Testis (tissue), 3 donors: ENCODE measurements around the gene NUP88. TPM values are rescaled to one million over a fixed set of nuclear protein-coding genes. Genes with fewer than 3 reads are reported as not detected.

Experiments
- DNase-seq: peaks from one replicate; pipeline ENCODE4 v3.0.0-alpha.2; 2019
- H3K27ac ChIP-seq, 2 donors: fragments of 200-600 bp; sonication (generic); one replicate each; pipeline ENCODE4 v1.5.1; 2019
- H3K27me3 ChIP-seq: fragments of 200-600 bp; sonication (generic); one replicate; pipeline ENCODE4 v1.5.1; 2019
- H3K36me3 ChIP-seq: fragments of 200-600 bp; sonication (generic); one replicate; pipeline ENCODE4 v1.5.1; 2017; ENCODE audit warnings: low read depth; ENCODE audit errors: missing control alignments
- H3K4me1 ChIP-seq: fragments of 200-600 bp; sonication (generic); one replicate; pipeline ENCODE4 v1.5.1; 2019
- H3K4me3 ChIP-seq, 2 donors: fragments of 200-600 bp; sonication (generic); one replicate each; pipeline ENCODE4 v1.5.1; 2017 to 2019
- H3K9me3 ChIP-seq: fragments of 200-600 bp; sonication (generic); one replicate; pipeline ENCODE4 v1.5.1; 2017
- CTCF ChIP-seq, 3 experiments: fragments of 450-650 bp in 2 of 3; fragments of 200-600 bp in 1 of 3; sonication (generic) in 1 of 3; IDR thresholded peaks; one replicate each; pipeline ENCODE4 v1.5.1; 2016 to 2019; ENCODE audit warnings: antibody characterized with exemption in 3 of 3, mild to moderate bottlenecking in 2 of 3, moderate library complexity in 1 of 3
- POLR2A ChIP-seq: fragments of 450-650 bp; IDR thresholded peaks from one replicate; pipeline ENCODE4 v1.6.1; 2017; ENCODE audit warnings: antibody characterized with exemption, mild to moderate bottlenecking, moderate library complexity
- WGBS, 2 donors: methylation state at CpG; one replicate each; pipeline ENCODE4 v1.1.5; 2018; 5-methylcytosine and 5-hydroxymethylcytosine counted together
- intact Hi-C: fragments of 100-400 bp; cut with DNase I; formaldehyde crosslinking; loops from one replicate; pipeline ENCODE4 v1.15.1; 2023; ENCODE audit warnings: low total_unique reads
- polyA plus RNA-seq: library from polyadenylated mRNA; stranded (reverse); fragments of 350-450 nt; fragmentation: Illumina TruSeq; extraction: RNeasy Lipid Tissue Mini Kit (QIAGEN cat#74804); gene quantifications from one replicate; pipeline ENCODE4 v1.2.3, GENCODE V29; 2014; ENCODE audit warnings: low read depth, low replicate concordance; ENCODE audit not compliant: insufficient read depth
- total RNA-seq, 2 donors: library from RNA; depleted of rRNA; stranded (reverse); fragments of >200 nt; gene quantifications; one replicate each; pipeline ENCODE4 v1.2.3, GENCODE V29; 2016

NUP88 gene
- total and polyA plus RNA-seq, 3 donors from 2014 or later: 196 to 234 (median 211) TPM

DNA sequence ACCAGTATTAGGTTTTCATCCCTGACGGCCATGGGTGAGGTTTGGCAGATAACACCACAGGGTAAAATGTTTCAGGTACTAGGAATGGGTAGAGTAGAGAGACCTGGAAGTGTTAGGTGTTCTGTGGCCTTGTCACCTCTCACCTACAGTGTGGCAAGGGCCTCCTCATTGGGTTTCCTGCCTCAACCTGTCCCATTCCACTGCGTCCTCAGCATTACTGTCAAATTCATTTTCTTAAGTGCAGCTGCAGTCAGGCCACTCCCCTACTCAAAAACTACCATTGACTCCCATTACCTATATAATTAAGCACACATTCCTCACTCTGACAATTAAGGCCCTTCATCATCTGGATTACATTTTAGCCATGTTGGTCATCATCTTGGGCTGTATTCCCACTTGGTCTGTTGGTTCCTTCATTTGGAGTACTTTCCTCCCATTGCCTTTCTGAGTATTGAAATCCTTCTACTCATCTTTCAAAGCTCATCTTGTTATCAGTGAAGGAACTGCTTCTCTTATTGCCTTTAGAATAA is 64.5 kb downstream of the NUP88 start:
- DNase-seq: no peak
- no peak overlapping the region for H3K27ac ChIP-seq
- no peaks in the 10 kb centered on the region for H3K9me3 ChIP-seq
- H3K4me3 ChIP-seq: no peak overlapping the region
- H3K4me1 ChIP-seq: no peaks in the 10 kb centered on the region
- intact Hi-C loops: no loop called here
- WGBS, 2 donors: 84 to 89% methylated on average over 2 of the region's 2 CpGs
- no peaks in the 10 kb centered on the region for H3K36me3 ChIP-seq
- no peaks in the 10 kb centered on the region for H3K27me3 ChIP-seq
- TF ChIP-seq POLR2A: no peak

DNA sequence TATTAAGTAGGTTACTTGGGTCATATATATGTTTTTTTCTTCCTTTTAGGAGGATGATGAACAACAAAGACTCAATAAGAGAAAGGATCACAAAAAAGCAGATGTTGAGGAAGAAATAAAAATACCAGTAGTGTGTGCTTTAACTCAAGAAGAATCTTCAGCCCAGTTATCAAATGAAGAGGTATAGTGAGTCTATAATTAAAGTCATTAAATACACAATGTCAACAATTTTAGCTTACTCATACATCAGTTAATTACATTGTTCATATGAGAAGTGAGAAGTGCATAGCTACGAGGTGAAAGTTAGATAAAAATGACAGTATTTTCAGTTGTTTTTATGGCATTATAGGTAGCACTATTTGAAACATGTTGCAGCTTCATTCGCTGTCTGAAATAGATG is 65.2 kb downstream of the NUP88 start:
- Histone ChIP-seq H3K27me3 (no peaks in the 10 kb centered on the region), H3K4me3 (no peak overlapping the region), H3K9me3 (no peaks in the 10 kb centered on the region), H3K4me1 (no peaks in the 10 kb centered on the region), H3K36me3 (no peaks in the 10 kb centered on the region), H3K27ac (no peak overlapping the region)
- intact Hi-C loops: no loop called here
- no peak for DNase-seq
- no peak for TF ChIP-seq POLR2A
- TF ChIP-seq CTCF (IDR thresholded peaks at IDR 0.05): no peak
- WGBS, 2 donors: 89 to 95% methylated on average over 2 of the region's 2 CpGs

- Histone ChIP-seq H3K4me3 (no peak overlapping the region), H3K4me1 (no peaks in the 10 kb centered on the region), H3K36me3 (no peaks in the 10 kb centered on the region), H3K9me3 (no peaks in the 10 kb centered on the region), H3K27ac (no peak overlapping the region), H3K27me3 (no peaks in the 10 kb centered on the region)
- TF ChIP-seq CTCF (IDR thresholded peaks at IDR 0.05) (no peak), POLR2A (no peak)
- DNase-seq: no peak
- WGBS, 2 donors: 91 to 97% methylated on average over 4 of the region's 4 CpGs
- intact Hi-C loops: no loop called here
Observed at GRCh38 chr17:5352681-5353289, 66.7 kb downstream of the NUP88 start.

- intact Hi-C loops: no loop called here
- Histone ChIP-seq H3K9me3 (no peaks in the 10 kb centered on the region), H3K4me1 (no peaks in the 10 kb centered on the region), H3K4me3 (no peak overlapping the region), H3K27me3 (no peaks in the 10 kb centered on the region), H3K27ac (no peak overlapping the region), H3K36me3 (no peaks in the 10 kb centered on the region)
- TF ChIP-seq POLR2A: no peak
- TF ChIP-seq CTCF (IDR thresholded peaks at IDR 0.05): no peak
- WGBS, 2 donors: 94 to 96% methylated on average over 9 of the region's 9 CpGs
- no peak for DNase-seq
Observed at GRCh38 chr17:5344914-5345313, 74.5 kb downstream of the NUP88 start.

Other genes with a start within 250 kb of the NUP88 start
- gene ZNF594, start 227.8 kb downstream of the NUP88 start, total RNA-seq: 10 to 100 TPM; 31.3 to 41.3 TPM
- gene ZNF594, start 227.8 kb downstream of the NUP88 start, polyA plus RNA-seq: 5.8 TPM
- gene SCIMP, start 184.8 kb downstream of the NUP88 start, total RNA-seq: under 1 TPM; 0.39 to 0.50 TPM
- 2.5 TPM for gene SCIMP, start 184.8 kb downstream of the NUP88 start, polyA plus RNA-seq
- gene RABEP1, start 137.4 kb downstream of the NUP88 start, total RNA-seq: 10 to 100 TPM; 33.1 to 47.4 TPM
- 23.2 TPM for gene RABEP1, start 137.4 kb downstream of the NUP88 start, polyA plus RNA-seq
- gene RPAIN, start 520 bp upstream of the NUP88 start, total RNA-seq: 10 to 100 TPM; 52.1 to 60.0 TPM
- gene RPAIN, start 520 bp upstream of the NUP88 start, polyA plus RNA-seq: 35.8 TPM
- gene C1QBP, start 19.5 kb upstream of the NUP88 start, total RNA-seq: 100 to 1,000 TPM; 120 to 151 TPM
- 133 TPM for gene C1QBP, start 19.5 kb upstream of the NUP88 start, polyA plus RNA-seq
- 10 to 100 TPM; 17.6 to 18.0 TPM for gene DHX33, start 49.3 kb upstream of the NUP88 start, total RNA-seq
- gene DHX33, start 49.3 kb upstream of the NUP88 start, polyA plus RNA-seq: 12.7 TPM
- gene DERL2, start 66.5 kb upstream of the NUP88 start, total RNA-seq: 10 to 100 TPM; 70.8 to 97.0 TPM
- 159 TPM for gene DERL2, start 66.5 kb upstream of the NUP88 start, polyA plus RNA-seq
- 10 to 100 TPM; 12.9 to 24.5 TPM for gene MIS12, start 66.9 kb upstream of the NUP88 start, total RNA-seq
- 20.8 TPM for gene MIS12, start 66.9 kb upstream of the NUP88 start, polyA plus RNA-seq
- 10 to 100 TPM; 35.4 to 68.5 TPM for gene NLRP1, start 164.8 kb upstream of the NUP88 start, total RNA-seq
- 39.0 TPM for gene NLRP1, start 164.8 kb upstream of the NUP88 start, polyA plus RNA-seq